NCI-H446 (cell line): Measurements from ENCODE around the gene CD38.
"Not testable (repeated sequence)": the region's sequence is repeated elsewhere in the genome, so short reads cannot be mapped to it uniquely, and the experiment has no call there.

ENCODE experiments used
- DNase-seq, 2 experiments: peaks; one replicate each; lab custom pipeline; 2025; lab: John Stamatoyannopoulos, UW

Gene CD38

DNA sequence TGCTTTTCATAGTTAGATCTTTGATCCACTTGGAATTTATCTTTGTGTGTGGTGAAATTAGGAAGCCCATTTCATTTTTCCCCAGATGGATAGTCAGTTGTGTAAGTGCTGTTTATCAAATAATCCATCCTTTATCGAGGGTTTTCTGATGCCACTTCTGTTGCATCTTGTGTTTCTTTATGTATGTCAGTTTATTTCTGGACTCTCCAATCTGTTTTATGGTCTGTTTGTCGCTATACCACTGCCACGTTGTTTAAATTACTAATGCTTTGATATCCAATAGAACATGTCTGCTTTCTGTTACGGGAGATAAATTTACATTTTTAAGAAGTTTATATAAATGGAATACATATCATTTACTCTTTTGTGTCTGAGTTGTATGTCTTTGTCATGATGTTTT lies 21.0 kb downstream of the CD38 start:
- no peak for DNase-seq

DNA sequence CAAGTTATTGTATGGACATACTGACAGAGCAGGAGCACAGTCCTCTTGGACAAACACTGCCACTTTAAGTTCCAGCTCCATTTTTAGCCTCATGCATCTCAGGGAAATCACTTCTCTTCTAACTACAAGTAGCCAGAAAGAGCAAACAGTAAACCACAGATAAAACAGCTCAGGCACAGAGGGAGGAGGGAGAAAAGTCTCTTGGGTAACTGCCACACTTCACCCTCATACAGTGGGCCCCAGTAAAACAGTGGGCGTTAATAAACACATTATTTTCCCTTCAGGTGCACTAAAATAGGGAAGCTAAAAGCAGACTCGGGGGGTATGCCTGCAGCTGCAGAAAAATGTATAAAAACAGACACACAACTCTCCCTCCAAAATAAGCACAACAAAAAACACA lies 21.6 kb downstream of the CD38 start:
- DNase-seq, result no peak

DNA sequence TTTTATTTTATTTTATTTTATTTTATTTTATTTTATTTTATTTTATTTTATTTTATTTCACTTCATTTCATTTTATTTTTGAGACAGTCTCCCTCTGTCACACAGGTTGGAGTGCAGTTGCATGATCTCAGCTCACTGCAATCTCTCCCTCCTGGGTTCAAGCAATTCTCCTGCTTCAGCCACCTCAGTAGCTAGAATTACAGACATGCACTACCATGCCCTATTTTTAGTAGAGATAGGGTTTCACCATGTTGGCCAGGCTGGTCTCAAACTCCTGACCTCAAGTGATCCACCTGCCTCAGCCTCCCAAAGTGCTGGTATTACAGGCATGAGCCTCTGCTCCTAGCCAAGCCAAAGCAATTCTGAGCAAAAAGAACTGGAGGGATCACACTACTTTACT lies 24.4 kb downstream of the CD38 start:
- DNase-seq, result not testable (repeated sequence)

- DNase-seq, result peak; percentile 5 to 60
Measured at GRCh38 chr4:15805583-15806517, 27.7 kb downstream of the CD38 start.

- DNase-seq, result no peak
Measured at GRCh38 chr4:15809058-15809457, 30.9 kb downstream of the CD38 start.

GRCh38 chr4:15809466-15809865 lies 31.3 kb downstream of the CD38 start:
- DNase-seq, result no peak

- no peak for DNase-seq
Measured at GRCh38 chr4:15811703-15812337, 33.7 kb downstream of the CD38 start.

DNA sequence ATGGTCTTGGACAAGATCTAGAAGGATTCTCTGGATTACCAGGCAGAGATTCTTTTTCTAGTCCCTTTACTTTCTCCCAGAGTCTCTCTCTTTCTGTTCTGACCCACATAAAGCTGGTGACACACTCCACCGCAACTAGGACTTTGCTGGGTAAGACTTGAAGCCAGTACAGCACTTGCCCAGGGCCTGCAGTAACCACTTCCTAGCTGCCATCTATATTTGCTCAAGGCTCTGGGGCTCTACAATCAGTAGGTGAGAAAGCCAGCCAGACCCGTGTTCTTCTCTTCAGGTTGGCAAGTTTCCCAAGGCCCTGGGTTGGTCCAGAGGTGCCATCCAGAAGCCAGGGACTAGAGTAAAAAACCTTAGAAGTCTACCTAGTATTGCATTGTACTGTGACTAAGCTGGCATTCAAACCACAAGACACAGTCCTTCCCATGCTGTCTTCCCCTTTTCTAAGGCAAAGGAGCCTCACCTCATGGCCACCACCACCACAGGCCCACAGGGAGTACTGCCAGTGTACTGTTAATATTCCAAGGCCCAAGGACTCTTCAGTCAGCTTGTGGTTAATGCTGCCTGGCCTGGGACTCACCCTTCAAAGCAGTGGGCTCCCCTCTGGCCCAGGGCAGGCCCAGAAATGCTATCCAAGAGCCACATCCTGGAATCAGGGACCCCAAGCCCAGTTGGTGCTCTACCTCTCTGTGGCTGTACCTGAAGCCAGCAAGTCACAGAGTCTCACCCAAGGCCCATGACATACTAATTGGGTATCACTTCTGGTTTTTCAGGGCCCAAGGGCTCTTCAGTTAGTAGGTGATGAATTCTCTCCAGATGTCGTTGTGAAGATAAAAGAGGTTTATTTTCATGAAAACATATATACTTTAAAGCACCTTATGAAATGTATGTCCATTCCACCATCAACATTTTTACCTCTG lies 54.7 kb downstream of the CD38 start:
- no peak for DNase-seq

GRCh38 chr4:15833801-15834200 lies 55.7 kb downstream of the CD38 start:
- DNase-seq, result no peak

- DNase-seq, result no peak
Measured at GRCh38 chr4:15836362-15836761, 58.2 kb downstream of the CD38 start.

- DNase-seq, result no peak
Measured at GRCh38 chr4:15837591-15837990, 59.5 kb downstream of the CD38 start.

GRCh38 chr4:15841194-15841730 lies 63.1 kb downstream of the CD38 start:
- not testable (repeated sequence) for DNase-seq

GRCh38 chr4:15847746-15848145 lies 69.6 kb downstream of the CD38 start:
- no peak for DNase-seq

DNA sequence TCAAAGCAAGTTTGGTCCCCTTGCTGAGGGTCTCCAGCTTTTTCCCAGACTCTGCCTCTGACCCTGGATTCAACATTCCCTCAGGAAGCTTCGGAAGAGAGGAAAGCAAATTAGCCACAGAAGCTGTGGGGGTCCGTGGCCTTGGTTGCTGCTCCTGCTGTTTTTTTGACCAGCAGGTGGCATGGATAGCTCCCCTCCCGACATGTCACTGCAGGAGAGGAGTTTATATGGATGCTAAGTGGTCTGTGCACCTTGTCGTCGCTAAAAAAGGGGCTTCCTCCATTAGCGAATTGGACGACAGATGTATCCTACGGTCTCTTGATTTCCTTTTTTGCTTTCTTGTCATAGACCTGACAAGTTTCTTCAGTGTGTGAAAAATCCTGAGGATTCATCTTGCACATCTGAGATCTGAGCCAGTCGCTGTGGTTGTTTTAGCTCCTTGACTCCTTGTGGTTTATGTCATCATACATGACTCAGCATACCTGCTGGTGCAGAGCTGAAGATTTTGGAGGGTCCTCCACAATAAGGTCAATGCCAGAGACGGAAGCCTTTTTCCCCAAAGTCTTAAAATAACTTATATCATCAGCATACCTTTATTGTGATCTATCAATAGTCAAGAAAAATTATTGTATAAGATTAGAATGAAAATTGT lies 70.2 kb downstream of the CD38 start:
- DNase-seq, result no peak

GRCh38 chr4:15851969-15852368 lies 73.8 kb downstream of the CD38 start:
- no peak for DNase-seq

DNA sequence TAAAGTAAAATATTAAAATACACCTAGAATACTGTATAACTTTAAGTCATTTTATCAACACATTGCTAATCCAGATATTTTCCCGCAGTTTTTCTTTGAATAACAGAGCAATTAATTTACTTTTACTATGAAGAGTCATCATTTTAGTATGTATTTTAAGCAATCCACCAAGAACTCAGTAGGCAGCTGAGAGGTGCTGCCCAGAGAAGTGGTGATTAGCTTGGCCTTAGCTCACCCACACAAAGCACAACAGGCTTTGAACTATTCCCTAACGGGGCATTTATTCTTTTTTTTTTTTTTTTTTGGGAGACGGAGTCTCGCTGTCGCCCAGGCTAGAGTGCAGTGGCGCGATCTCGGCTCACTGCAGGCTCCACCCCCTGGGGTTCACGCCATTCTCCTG lies 74.4 kb downstream of the CD38 start:
- DNase-seq, result no peak

DNA sequence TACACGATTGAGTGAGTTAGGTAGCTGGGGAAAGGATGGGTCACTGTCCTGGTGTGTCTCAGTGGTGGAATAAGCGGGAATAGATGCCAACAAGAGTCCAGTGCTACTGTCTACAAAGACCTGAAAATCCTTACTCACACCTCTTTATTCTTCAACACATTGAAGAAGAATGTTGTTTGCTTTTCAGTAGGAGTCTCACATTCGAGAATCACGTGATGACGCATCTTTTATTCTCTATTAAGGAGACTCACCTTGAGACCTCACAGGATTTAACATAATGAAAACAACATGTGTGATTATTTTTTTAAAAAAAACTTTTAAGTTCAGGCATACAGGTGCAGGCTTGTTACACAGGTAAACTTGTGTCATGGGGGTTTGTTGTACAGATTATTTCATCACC lies 75.2 kb downstream of the CD38 start:
- DNase-seq, result no peak

- peak in 1 of 2 experiments; percentile 38 for DNase-seq
Measured at GRCh38 chr4:15855804-15856475, 77.8 kb downstream of the CD38 start.

DNA sequence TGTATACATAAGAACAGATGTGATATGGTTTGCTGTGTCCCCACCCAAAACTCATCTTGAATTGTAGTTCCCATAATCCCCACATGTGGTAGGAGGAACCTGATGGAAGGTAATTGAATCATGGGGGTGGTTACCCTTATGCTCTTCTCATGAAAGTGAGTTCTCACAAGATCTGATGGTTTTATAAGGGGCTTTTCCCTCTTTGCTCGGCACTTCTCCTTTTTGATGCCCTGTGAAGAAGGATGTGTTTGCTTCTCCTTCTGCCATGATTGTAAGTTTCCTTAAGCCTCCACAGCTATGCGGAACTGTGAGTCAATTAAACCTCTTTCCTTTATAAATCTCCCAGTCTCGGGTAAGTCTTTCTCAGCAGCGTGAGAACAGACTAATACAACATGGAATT lies 83.1 kb downstream of the CD38 start:
- DNase-seq, result not testable (repeated sequence)

DNA sequence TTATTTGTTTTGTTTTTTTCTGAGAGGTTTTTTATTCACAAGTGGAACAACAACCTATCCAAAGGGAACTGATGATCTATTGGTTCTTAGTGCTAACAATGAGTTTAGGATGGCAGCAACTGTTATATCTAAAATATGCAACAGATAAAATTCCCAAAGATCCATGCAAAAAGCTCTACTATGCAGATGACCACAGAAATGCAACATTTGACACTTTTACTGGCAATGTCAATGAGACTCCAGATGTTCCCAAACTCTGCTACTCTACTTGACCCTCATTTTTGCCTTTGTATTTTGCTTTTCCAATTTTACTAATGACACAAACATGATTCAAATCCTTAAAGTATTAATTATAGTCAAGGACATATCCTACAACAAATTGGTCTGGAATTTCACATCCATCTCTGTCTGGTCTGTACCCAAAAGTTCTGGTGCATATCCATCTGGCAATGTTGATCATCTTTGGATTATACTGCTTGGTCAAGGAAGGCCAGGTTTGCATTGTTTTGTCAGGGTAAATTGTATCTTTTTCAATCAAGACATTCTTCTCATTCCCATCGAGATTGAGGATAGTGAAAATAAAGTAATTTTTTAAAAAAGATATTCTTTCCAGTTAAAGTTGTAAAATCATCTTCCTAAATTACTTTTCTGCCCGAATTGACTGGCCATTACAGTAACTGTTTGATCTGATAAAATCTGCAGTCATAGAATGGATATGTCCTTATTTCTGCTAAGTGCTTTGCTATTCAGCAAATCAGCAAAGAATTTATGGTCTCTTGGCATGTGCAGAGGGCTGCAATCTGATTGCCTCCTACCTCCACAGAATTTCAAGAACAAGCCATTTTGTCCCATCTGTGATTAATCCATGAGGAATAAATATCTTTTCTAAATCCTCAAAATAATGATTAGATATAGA lies 86.8 kb downstream of the CD38 start:
- DNase-seq, result no peak
